Esophagus squamous epithelium (tissue), 4 donors: Measurements from ENCODE around the gene APBB1.

ENCODE experiments used
- POLR2A ChIP-seq, 4 donors: fragments of 450-650 bp; IDR thresholded peaks; one replicate each; pipeline ENCODE4 v1.6.1; 2017; ENCODE audit warnings: antibody characterized with exemption in 4 of 4, mild to moderate bottlenecking in 4 of 4, moderate library complexity in 3 of 4
- TF ChIP-seq, protein P1 (sequence below), 6 experiments: fragments of 450-650 bp in 4 of 6; fragments of 200-600 bp in 2 of 6; sonication (generic) in 2 of 6; IDR thresholded peaks; one replicate each; pipeline ENCODE4 v1.5.1; 2016 to 2019; ENCODE audit warnings: antibody characterized with exemption in 6 of 6, mild to moderate bottlenecking in 4 of 6, moderate library complexity in 4 of 6

DNA sequence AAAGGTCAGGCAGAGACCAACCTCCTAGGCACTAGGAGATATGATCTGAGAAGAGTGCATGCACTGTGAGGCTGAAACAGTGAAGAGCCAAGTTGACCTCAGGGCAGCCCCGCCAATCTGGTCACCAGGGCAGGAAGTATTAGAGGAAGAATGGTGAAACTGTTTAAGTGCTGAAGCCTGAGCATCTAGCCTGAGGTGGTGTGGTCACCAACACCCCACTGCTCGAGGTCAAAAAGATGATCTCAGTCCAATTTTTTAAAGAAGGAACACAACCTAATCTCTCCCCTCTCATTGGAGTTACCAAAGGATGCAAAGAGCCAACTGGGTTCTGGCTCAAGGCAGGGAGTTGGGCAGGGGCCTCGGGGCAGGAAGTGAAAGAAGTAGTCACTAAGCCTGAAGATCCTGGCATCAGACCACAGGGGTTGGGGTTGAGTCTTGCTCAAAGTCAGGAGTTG lies 4.0 kb downstream of the APBB1 start:
- no peak for TF ChIP-seq POLR2A (IDR thresholded peaks at IDR 0.05)
- TF ChIP-seq, protein P1, sequence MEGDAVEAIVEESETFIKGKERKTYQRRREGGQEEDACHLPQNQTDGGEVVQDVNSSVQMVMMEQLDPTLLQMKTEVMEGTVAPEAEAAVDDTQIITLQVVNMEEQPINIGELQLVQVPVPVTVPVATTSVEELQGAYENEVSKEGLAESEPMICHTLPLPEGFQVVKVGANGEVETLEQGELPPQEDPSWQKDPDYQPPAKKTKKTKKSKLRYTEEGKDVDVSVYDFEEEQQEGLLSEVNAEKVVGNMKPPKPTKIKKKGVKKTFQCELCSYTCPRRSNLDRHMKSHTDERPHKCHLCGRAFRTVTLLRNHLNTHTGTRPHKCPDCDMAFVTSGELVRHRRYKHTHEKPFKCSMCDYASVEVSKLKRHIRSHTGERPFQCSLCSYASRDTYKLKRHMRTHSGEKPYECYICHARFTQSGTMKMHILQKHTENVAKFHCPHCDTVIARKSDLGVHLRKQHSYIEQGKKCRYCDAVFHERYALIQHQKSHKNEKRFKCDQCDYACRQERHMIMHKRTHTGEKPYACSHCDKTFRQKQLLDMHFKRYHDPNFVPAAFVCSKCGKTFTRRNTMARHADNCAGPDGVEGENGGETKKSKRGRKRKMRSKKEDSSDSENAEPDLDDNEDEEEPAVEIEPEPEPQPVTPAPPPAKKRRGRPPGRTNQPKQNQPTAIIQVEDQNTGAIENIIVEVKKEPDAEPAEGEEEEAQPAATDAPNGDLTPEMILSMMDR (IDR thresholded peaks at IDR 0.05) = no peak
